T-helper 2 cell treated with Interferon-gamma antibody and Interleukin-4, amounts not matched to agents 5 μg/mL and 100 μg/mL, for 36 hours (primary cell): Measurements from ENCODE around the gene CNTNAP4.

Experiments used
- DNase-seq: peaks from one replicate; pipeline ENCODE4 v3.0.0; 2021; ENCODE audit warnings: low spot score
- H3K27ac Mint-ChIP-seq: one replicate; pipeline ENCODE4 v1.8.0; 2021; ENCODE audit warnings: mild to moderate bottlenecking, mixed read lengths
- H3K27me3 Mint-ChIP-seq: one replicate; pipeline ENCODE4 v1.8.0; 2021; ENCODE audit warnings: low read depth, mixed read lengths
- H3K36me3 Mint-ChIP-seq: one replicate; pipeline ENCODE4 v1.8.0; 2021; ENCODE audit warnings: low read depth, mixed read lengths
- H3K4me1 Mint-ChIP-seq: one replicate; pipeline ENCODE4 v1.8.0; 2021; ENCODE audit warnings: low read depth, mixed read lengths
- H3K4me3 Mint-ChIP-seq: one replicate; pipeline ENCODE4 v1.8.0; 2022; ENCODE audit warnings: mild to moderate bottlenecking, moderate library complexity, mixed read lengths
- H3K9me3 Mint-ChIP-seq: one replicate; pipeline ENCODE4 v1.8.0; 2021; ENCODE audit warnings: mixed read lengths

Gene CNTNAP4

DNA sequence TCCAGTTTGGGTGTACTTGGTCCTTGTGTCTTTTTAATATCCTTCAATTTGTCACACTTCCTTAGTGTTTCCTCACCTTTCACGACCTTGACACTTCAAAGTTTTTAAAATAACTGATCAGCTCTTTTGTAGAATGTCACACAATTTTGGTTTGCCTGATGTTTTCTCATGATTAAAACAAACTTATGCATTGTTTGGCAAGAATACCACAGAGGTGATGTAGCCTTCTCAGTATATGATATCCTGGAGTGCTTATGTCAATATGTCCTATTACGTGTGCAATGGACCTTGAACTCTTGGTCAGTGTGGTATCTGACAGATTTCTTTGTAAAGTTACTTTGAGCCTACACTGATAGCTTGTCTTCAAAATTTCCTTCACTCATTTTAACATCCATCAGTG, 297.4 kb downstream of the CNTNAP4 start:
- DNase-seq: no peak
- no peaks in the 10 kb centered on the region for H3K36me3 Mint-ChIP-seq
- H3K9me3 Mint-ChIP-seq: peaks cover 5% of the 10 kb centered on the region
- H3K4me3 Mint-ChIP-seq: no peak overlapping the region
- no peak overlapping the region for H3K27ac Mint-ChIP-seq
- H3K27me3 Mint-ChIP-seq: no peaks in the 10 kb centered on the region
- no peaks in the 10 kb centered on the region for H3K4me1 Mint-ChIP-seq

GRCh38 chr16:76576526-76576925, 299.3 kb downstream of the CNTNAP4 start:
- H3K9me3 Mint-ChIP-seq: peaks cover 5% of the 10 kb centered on the region
- no peak overlapping the region for H3K4me3 Mint-ChIP-seq
- no peaks in the 10 kb centered on the region for H3K36me3 Mint-ChIP-seq

DNA sequence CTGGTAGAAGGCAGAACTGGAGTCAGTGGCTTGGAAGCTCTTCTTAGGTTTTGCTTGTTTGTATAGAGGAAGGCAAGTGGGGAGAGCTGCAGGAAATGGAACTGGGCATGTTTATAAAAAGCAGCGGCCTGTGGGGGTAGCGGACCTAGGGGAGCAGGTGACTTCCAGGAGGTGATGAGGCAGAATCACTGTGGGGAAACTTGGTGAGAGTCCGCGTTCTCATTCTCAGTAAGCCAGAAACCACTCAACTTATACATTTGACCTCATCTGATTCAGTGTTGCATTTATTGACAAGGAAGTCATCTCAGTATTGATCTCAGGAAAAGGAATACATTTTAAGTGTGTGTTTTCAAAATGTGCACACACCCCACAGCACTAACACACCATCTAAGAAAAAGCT, 299.8 kb downstream of the CNTNAP4 start:
- DNase-seq: no peak
- Mint-ChIP-seq H3K27me3 (no peaks in the 10 kb centered on the region), H3K36me3 (no peaks in the 10 kb centered on the region), H3K9me3 (peaks cover 5% of the 10 kb centered on the region), H3K4me3 (no peak overlapping the region), H3K27ac (no peak overlapping the region), H3K4me1 (no peaks in the 10 kb centered on the region)

More at GRCh38 chr16:76576526-76576925, 299.3 kb downstream of the CNTNAP4 start:
- Mint-ChIP-seq H3K4me1 (no peaks in the 10 kb centered on the region), H3K27ac (no peak overlapping the region), H3K27me3 (no peaks in the 10 kb centered on the region)
- DNase-seq: no peak

DNA sequence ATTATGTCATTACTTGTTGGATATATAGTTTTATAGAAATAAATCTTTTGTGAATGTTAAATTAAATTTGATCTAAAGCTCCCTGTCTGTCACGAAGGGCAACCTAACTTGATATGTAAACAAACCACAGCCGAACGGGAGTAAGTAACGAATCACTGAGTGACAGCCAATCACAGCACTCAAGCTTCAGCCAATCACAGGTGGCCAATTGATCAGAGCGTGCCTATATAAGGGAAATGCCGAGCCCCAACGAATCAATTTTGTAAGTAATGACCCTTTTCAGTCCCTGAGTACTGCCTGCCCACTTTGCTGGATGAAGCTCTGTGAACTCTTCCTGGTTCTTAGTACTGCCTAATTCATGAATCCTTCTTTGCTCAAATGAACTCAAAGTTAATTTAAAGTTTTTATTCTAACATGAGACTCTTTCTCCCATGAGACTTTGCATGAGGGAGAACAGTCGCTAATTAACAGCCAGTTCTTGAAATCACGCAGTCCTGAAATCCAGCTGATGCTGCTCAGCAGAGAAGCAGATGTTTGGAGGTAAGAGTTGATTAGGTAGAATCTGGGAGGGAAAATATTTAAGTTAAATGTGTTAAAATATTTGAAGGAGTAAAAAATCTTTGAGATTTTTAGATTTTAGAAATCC, 302.2 kb downstream of the CNTNAP4 start:
- Mint-ChIP-seq H3K27me3 (no peaks in the 10 kb centered on the region), H3K9me3 (no peaks in the 10 kb centered on the region), H3K4me3 (no peak overlapping the region), H3K36me3 (no peaks in the 10 kb centered on the region), H3K4me1 (no peaks in the 10 kb centered on the region), H3K27ac (no peak overlapping the region)
- DNase-seq: no peak

DNA sequence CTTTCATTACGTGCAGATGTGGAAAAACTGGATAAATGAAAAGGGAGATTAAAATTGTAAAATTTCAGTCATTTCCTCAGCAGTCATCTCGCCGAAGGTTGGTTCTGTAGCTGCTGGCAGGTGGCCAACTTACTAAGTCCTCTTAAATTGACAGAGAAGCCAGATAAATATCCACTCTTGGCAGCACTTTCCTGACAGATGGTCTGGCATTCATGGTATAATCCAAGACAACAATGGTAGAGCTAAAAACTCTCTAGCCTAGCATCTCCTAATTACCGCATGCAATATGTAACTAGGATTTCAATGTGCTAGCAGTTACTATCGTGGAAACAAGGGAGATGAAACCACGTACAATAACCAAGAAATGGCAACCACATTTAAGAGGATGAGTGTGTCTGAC, 306.3 kb downstream of the CNTNAP4 start:
- Mint-ChIP-seq H3K4me1 (no peaks in the 10 kb centered on the region), H3K27me3 (no peaks in the 10 kb centered on the region), H3K4me3 (no peak overlapping the region)

DNA sequence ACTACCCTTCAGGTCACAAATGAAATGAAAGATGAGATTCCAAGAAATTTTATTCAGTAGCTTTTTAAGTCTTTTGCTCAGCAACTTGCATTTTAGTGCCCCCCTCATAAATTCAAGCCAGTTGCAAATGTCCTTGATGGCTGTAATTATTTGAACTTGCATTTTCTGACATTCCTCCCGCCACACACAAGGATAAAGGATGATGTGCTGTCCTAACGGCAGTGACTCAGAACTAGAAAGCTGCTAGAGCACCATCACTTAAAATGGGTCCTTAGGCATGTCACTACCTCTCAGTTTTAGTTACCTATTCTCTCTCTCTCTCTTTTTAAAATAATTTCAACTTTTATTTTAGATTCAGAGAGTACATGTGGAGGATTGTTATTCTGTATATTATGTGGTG, 306.7 kb downstream of the CNTNAP4 start:
- no peaks in the 10 kb centered on the region for H3K36me3 Mint-ChIP-seq
- H3K27me3 Mint-ChIP-seq: no peaks in the 10 kb centered on the region
- H3K4me1 Mint-ChIP-seq: no peaks in the 10 kb centered on the region
- H3K9me3 Mint-ChIP-seq: no peaks in the 10 kb centered on the region
- H3K27ac Mint-ChIP-seq: no peak overlapping the region
- DNase-seq: no peak
- no peak overlapping the region for H3K4me3 Mint-ChIP-seq

More for the DNA sequence above, 306.3 kb downstream of the CNTNAP4 start:
- Mint-ChIP-seq H3K9me3 (no peaks in the 10 kb centered on the region), H3K27ac (no peak overlapping the region), H3K36me3 (no peaks in the 10 kb centered on the region)
- DNase-seq: no peak

DNA sequence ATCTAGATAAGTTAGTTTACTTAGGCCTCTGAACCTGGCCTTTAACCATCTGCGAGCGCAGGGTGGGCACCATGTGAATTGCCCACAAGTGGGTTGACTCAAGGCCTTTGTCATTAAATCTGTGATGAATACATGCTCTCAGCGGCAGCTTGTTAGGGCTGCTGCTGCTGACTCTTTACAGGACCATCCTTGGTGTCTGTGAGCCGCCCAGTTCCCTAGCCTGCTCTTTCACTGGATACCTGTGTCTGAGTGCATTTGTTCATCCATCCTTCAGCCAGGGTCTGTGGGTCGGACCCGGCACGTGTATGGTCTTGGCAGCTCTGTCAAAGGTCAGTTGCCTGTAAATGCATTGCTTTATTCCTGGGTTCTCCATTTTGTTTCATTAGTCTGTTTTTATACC, 321.3 kb downstream of the CNTNAP4 start:
- no peak for DNase-seq
- no peak overlapping the region for H3K4me3 Mint-ChIP-seq
- H3K4me1 Mint-ChIP-seq: no peaks in the 10 kb centered on the region
- H3K27me3 Mint-ChIP-seq: no peaks in the 10 kb centered on the region
- H3K36me3 Mint-ChIP-seq: no peaks in the 10 kb centered on the region
- peaks cover 5% of the 10 kb centered on the region for H3K9me3 Mint-ChIP-seq
- H3K27ac Mint-ChIP-seq: no peak overlapping the region

DNA sequence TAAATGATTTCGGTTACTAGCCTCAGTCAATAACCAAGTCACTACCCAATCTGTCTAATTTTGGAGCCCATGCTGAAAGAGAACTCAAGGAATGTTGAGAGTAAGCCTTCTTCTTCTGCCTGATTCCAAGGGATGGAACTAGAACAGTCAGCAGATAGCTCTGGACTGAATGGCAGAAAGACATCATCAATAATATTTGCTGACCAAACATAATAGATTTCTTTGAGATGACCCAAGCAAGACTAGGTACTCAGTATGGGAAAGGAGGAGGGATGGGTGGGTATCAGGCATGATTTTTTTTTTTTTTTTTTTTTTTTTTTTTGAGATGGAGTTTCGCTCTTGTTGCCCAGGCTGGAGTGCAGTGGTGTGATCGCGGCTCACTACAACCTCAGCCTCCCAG, 330.1 kb downstream of the CNTNAP4 start:
- no peaks in the 10 kb centered on the region for H3K27me3 Mint-ChIP-seq
- H3K4me1 Mint-ChIP-seq: no peaks in the 10 kb centered on the region
- no peak overlapping the region for H3K27ac Mint-ChIP-seq
- DNase-seq: no peak
- H3K4me3 Mint-ChIP-seq: no peak overlapping the region
- H3K36me3 Mint-ChIP-seq: no peaks in the 10 kb centered on the region
- peaks cover 8% of the 10 kb centered on the region for H3K9me3 Mint-ChIP-seq
